GM18498 (cell line): ENCODE results near the gene RALB.

Source experiments
- ATAC-seq: cut with Tn5 transposase; IDR thresholded peaks from one replicate; pipeline ENCODE4 v1.9.1; 2021; ENCODE audit warnings: mild to moderate bottlenecking, moderate library complexity; ENCODE audit not compliant: unreplicated experiment

Gene RALB

GRCh38 chr2:120252225-120253020 is at the start of gene RALB:
RALB (plus strand) TSS chr2:120252852; CDS start chr2:120278665, 25,813 bp downstream.
- peak; percentile 95 for ATAC-seq

GRCh38 chr2:120203251-120204021 is 49.2 kb upstream of the RALB start:
- ATAC-seq, result no peak

GRCh38 chr2:120204022-120204405 is 48.6 kb upstream of the RALB start:
- ATAC-seq, result no peak

- no peak for ATAC-seq
Measured at GRCh38 chr2:120204417-120204816, 48.2 kb upstream of the RALB start.

GRCh38 chr2:120204945-120205670 is 47.5 kb upstream of the RALB start:
- no peak for ATAC-seq

- no peak for ATAC-seq
Measured at GRCh38 chr2:120206022-120206581, 46.5 kb upstream of the RALB start.

GRCh38 chr2:120208381-120209353 is 44.0 kb upstream of the RALB start:
- ATAC-seq, result no peak

- no peak for ATAC-seq
Measured at GRCh38 chr2:120209427-120210269, 43.0 kb upstream of the RALB start.

- no peak for ATAC-seq
Measured at GRCh38 chr2:120210270-120210693, 42.4 kb upstream of the RALB start.

- no peak for ATAC-seq
Measured at GRCh38 chr2:120218181-120218580, 34.5 kb upstream of the RALB start.

- ATAC-seq, result no peak
Measured at GRCh38 chr2:120219291-120219690, 33.4 kb upstream of the RALB start.

- ATAC-seq, result no peak
Measured at GRCh38 chr2:120219766-120220165, 32.9 kb upstream of the RALB start.

GRCh38 chr2:120220756-120221155 is 31.9 kb upstream of the RALB start:
- ATAC-seq, result no peak

- no peak for ATAC-seq
Measured at GRCh38 chr2:120221616-120222015, 31.0 kb upstream of the RALB start.

GRCh38 chr2:120222186-120223033 is 30.2 kb upstream of the RALB start:
- no peak for ATAC-seq

GRCh38 chr2:120223034-120223912 is 29.4 kb upstream of the RALB start, which contains the start of gene TMEM185B:
TMEM185B (minus strand) TSS chr2:120223400; CDS start chr2:120222976, 424 bp downstream.
- ATAC-seq, result peak; percentile 89

- no peak for ATAC-seq
Measured at GRCh38 chr2:120224256-120224655, 28.4 kb upstream of the RALB start.
